Pancreas (tissue), 10 donors: ENCODE data around the gene SLC37A3. TPM values are rescaled to one million over a fixed set of nuclear protein-coding genes. Genes with fewer than 3 reads are reported as not detected.

Experiments used
- ATAC-seq, 4 donors: fragments of 200-7000 bp; cut with Tn5 transposase; one replicate each; pipeline versions ENCODE4 v1.8.0 to v1.9.1; 2020; ENCODE audit warnings: mild to moderate bottlenecking in 4 of 4, moderate library complexity in 4 of 4
- DNase-seq, 6 donors: peaks; one replicate each; pipeline ENCODE4 v3.0.0-alpha.2; 2020
- FAIRE-seq: peaks from 2 replicates; lab custom pipeline; 2012; peaks lifted over from hg19 to GRCh38; lab: Jason Lieb, UNC
- H3K27ac ChIP-seq, 4 donors: fragments of 200-600 bp; sonication (generic); 1 replicate in 3 of 4; 2 replicates in 1 of 4; pipeline versions ENCODE4 v1.5.0 to v1.8.0; 2020
- H3K27me3 ChIP-seq, 4 donors: fragments of 200-600 bp; one replicate each; pipeline ENCODE4 v1.8.0; 2021
- H3K36me3 ChIP-seq, 3 donors: fragments of 200-600 bp; sonication (generic) in 1 of 3; one replicate each; pipeline versions ENCODE4 v1.5.0 to v1.8.0; 2020 to 2021
- H3K4me1 ChIP-seq, 3 donors: fragments of 200-600 bp; one replicate each; pipeline ENCODE4 v1.8.0; 2021
- H3K4me3 ChIP-seq, 4 donors: fragments of 200-600 bp; sonication (generic) in 2 of 4; one replicate each; pipeline versions ENCODE4 v1.5.0 to v1.8.0; 2020 to 2021
- H3K9me3 ChIP-seq, 4 donors: fragments of 200-600 bp; one replicate each; pipeline ENCODE4 v1.8.0; 2021
- WGBS, 2 donors: extraction: QIAGEN DNeasy Blood & Tissue Kit; methylation state at CpG; one replicate each; pipeline ENCODE4 v1.1.7; 2013; 5-methylcytosine and 5-hydroxymethylcytosine counted together
- intact Hi-C, 3 donors: fragments of 100-400 bp; cut with DNase I; formaldehyde crosslinking; loops; one replicate each; pipeline versions ENCODE4 v1.11.1 to v1.14.2; 2022
- polyA plus RNA-seq, 2 donors: library from polyadenylated mRNA; stranded (reverse); fragments of 200-250 nt; gene quantifications; one replicate each; pipeline ENCODE4 v1.2.3, GENCODE V29; 2013
- total RNA-seq, 6 donors: library from RNA; stranded (reverse); fragmentation: NEBNext Ultra II Directional in 4 of 6; extraction: Animal tissue kit (Norgen Biotek cat#: 25700) in 4 of 6; gene quantifications; one replicate each; pipeline versions ENCODE4 v1.2.1 to v1.2.4, GENCODE V29; 2021 to 2023
- TF ChIP-seq, protein P1 (sequence below), 4 donors: fragments of 200-600 bp; sonication (generic) in 3 of 4; IDR thresholded peaks; one replicate each; pipeline versions ENCODE4 v1.5.0 to v1.8.0; 2021; ENCODE audit warnings: antibody characterized with exemption in 4 of 4
- donor health status: healthy with polysubstance abuse.
- donor health status: DM: no; HTN: no; CAD: no; lungs with moderate emphysema.
- donor health status: DM: no; HTN: no; CAD: no.
- donor health status: control.
- donor health status: control.
- donor health status: Bipolar disorder and iron deficiency.
- donor health status: DM: yes; HTN: yes; CAD: no.
- donor health status: DM: no; HTN: no; CAD: no.
- donor health status: DM: no; HTN: no; CAD: no.
- donor health status: DM: yes; HTN: yes; CAD: no.

SLC37A3 gene, protein sequence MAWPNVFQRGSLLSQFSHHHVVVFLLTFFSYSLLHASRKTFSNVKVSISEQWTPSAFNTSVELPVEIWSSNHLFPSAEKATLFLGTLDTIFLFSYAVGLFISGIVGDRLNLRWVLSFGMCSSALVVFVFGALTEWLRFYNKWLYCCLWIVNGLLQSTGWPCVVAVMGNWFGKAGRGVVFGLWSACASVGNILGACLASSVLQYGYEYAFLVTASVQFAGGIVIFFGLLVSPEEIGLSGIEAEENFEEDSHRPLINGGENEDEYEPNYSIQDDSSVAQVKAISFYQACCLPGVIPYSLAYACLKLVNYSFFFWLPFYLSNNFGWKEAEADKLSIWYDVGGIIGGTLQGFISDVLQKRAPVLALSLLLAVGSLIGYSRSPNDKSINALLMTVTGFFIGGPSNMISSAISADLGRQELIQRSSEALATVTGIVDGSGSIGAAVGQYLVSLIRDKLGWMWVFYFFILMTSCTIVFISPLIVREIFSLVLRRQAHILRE
- total RNA-seq (10 to 100 TPM; 22.8 to 30.3 (median 24.0) TPM), polyA plus RNA-seq (10 to 100 TPM; 17.3 to 28.0 TPM)

DNA sequence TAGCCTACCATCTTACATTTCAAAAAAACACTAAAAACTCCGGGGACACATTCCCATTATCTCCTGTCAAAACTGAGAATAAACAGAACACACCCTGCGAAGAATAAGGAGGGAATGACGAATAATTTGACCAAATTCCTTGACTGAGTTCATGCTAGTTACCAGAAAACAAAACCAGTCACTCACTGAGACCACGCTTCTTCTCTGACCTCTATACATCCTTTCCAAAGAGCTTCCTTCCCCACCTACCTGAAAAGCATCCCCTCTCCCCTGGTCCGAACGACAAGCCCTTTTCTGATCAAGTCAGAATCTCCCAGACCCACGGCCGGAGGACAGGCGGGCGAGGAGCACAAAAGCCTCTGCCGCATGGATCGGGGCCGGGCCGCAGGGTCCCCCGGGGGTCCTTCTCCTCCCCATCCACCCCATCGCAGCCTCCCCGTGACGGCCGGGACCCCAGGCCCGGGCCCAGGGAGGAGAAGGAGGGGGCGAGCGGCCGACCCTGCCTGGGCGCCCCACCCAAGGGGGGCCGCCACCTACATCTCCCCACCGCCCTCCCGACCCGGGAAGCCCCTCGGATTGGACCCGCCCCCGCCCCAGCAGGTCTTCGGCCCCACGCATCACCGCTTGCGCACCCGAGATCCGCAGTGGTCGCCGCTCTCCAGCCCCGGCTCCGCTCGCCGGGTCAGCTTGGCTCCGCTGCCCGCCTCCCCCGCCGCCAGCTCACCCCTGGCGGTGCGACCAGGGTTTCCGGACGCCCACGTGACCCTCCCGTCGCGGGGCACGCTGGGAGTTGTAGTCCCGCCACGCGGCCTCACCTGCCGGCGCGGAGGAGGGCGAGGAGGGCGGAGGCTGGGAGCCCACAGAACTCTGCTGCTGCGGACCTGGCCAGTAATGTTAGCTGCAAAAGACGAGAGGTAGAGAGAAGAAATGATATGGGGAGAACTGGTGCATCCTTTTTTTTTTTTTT is at the start of gene SLC37A3:
Gene SLC37A3, minus strand, starts transcription at position 747 of the 967 bp plus-strand sequence. CDS start 16,004 bp downstream, outside the sequence.
- Histone ChIP-seq H3K36me3 (no peaks in the 10 kb centered on the region), H3K27ac (peak within 1 kb of the TSS; percentile 73 to 88 (median 84)), H3K9me3 (no peaks in the 10 kb centered on the region), H3K4me1 (peaks cover 3 to 17% (median 5%) of the 10 kb centered on the region in 3 donors), H3K4me3 (peak within 1 kb of the TSS; percentile 78 to 99 (median 93)), H3K27me3 (no peaks in the 10 kb centered on the region)
- FAIRE-seq (no peak), ATAC-seq (peak; percentile 97 to 99 (median 98)), DNase-seq (peak; percentile 87 to 96 (median 90))
- TF ChIP-seq, protein P1, sequence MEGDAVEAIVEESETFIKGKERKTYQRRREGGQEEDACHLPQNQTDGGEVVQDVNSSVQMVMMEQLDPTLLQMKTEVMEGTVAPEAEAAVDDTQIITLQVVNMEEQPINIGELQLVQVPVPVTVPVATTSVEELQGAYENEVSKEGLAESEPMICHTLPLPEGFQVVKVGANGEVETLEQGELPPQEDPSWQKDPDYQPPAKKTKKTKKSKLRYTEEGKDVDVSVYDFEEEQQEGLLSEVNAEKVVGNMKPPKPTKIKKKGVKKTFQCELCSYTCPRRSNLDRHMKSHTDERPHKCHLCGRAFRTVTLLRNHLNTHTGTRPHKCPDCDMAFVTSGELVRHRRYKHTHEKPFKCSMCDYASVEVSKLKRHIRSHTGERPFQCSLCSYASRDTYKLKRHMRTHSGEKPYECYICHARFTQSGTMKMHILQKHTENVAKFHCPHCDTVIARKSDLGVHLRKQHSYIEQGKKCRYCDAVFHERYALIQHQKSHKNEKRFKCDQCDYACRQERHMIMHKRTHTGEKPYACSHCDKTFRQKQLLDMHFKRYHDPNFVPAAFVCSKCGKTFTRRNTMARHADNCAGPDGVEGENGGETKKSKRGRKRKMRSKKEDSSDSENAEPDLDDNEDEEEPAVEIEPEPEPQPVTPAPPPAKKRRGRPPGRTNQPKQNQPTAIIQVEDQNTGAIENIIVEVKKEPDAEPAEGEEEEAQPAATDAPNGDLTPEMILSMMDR (IDR thresholded peaks at IDR 0.05) = no peak
- 0% methylated on average over 57 to 66 of the region's 66 CpGs for WGBS, 2 donors
- intact Hi-C loops = no loop called here

DNA sequence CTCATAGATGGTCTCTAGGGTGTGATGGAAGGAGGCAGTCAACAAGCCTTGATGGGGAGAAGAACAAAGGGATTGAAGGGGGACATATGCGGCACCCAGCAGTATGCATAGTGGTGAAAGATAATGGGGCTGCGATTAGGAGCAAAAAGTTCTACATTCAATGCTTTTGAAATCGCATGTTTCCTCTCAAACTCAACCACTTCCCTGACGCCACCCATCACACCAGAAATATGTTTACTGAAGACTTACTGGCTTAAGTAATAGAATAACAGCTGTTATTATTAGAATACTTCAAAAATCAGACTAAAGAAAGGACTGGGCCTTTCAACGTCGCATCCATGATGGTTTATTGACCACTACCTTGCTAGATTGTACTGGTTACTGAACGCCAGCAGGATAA is 49.5 kb upstream of the SLC37A3 start:
- no peaks in the 10 kb centered on the region for H3K4me1 ChIP-seq
- H3K4me3 ChIP-seq = no peak overlapping the region
- DNase-seq = no peak
- 93% methylated on average over 7 of the region's 7 CpGs for WGBS, 2 donors
- TF ChIP-seq, protein P1 (IDR thresholded peaks at IDR 0.05) = no peak
- no peaks in the 10 kb centered on the region for H3K9me3 ChIP-seq
- ATAC-seq = no peak
- FAIRE-seq = no peak
- H3K36me3 ChIP-seq = no peaks in the 10 kb centered on the region
- no peak overlapping the region for H3K27ac ChIP-seq
- intact Hi-C loops = no loop called here
- H3K27me3 ChIP-seq = no peaks in the 10 kb centered on the region

DNA sequence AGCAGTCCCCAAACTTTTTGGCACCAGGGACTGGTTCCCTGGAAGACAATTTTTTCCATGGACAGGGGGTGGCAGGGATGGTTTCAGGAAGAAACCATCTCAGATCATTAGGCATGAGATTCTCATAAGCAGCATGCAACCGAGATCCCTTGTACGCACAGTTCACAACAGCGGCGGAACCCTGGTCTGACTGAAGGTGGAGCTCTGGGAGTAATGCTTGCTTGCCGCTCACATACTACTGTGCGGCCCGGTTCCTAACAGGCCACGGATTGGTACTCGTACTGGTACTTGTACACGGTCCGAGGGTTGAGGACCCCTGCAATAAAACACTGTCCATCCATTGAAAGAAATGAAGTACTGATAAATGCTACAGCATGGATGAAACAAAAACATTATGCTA is 48.1 kb upstream of the SLC37A3 start:
- WGBS, 2 donors = 96 to 97% methylated on average over 11 of the region's 11 CpGs
- FAIRE-seq = no peak
- Histone ChIP-seq H3K36me3 (no peaks in the 10 kb centered on the region), H3K4me3 (no peak overlapping the region), H3K27me3 (no peaks in the 10 kb centered on the region), H3K27ac (no peak overlapping the region), H3K4me1 (no peaks in the 10 kb centered on the region), H3K9me3 (no peaks in the 10 kb centered on the region)
- intact Hi-C loops = no loop called here
- no peak for DNase-seq
- ATAC-seq = no peak
- TF ChIP-seq, protein P1 (IDR thresholded peaks at IDR 0.05) = no peak

DNA sequence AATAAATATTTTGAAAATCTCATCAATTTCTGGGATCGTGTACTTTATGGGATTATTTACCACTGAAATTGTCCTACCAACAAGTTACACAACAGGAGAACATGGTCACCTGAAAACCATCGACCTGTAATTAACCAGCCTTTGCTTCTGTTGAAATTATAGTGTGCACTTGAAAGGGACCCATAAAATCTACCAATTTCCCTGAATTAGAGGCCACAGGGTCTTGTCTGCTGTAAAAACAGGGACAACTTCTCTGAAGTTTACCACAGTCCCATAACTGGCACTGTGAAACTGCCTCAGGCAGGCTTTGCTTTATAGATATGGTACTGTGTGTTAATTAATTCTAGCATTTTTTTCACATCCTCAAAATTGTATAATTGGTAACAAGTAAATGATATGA is 43.2 kb upstream of the SLC37A3 start:
- no peak for FAIRE-seq
- TF ChIP-seq, protein P1 (IDR thresholded peaks at IDR 0.05) = no peak
- H3K4me3 ChIP-seq = no peak overlapping the region
- ATAC-seq = no peak
- H3K4me1 ChIP-seq = no peaks in the 10 kb centered on the region
- intact Hi-C loops = no loop called here
- no peak for DNase-seq
- no peaks in the 10 kb centered on the region for H3K36me3 ChIP-seq
- no peaks in the 10 kb centered on the region for H3K27me3 ChIP-seq
- H3K27ac ChIP-seq = no peak overlapping the region
- no peaks in the 10 kb centered on the region for H3K9me3 ChIP-seq
- 84% methylated on average over 2 of the region's 2 CpGs for WGBS, 2 donors
